A673 (cell line): Measurements from ENCODE around the gene MPDZ. TPM values are rescaled to one million over a fixed set of nuclear protein-coding genes. Genes with fewer than 3 reads are reported as not detected.

Source experiments
- BruUV-seq: library from RNA; stranded (reverse); fragments of 400-500 nt; replicated peaks from 2 replicates; lab custom pipeline; 2021; lab: Mats Ljungman, UMichigan
- CTCF ChIA-PET: fragments of 300-600 bp; sonication (Branson Sonifier 250); formaldehyde crosslinking; loops from one replicate; lab custom pipeline; 2022; ENCODE audit warnings: antibody characterized with exemption; lab: Charles Lee
- POLR2A ChIA-PET: fragments of 300-600 bp; sonication (Branson Sonifier 250); formaldehyde crosslinking; loops from one replicate; lab custom pipeline; 2022; ENCODE audit warnings: antibody characterized with exemption; ENCODE audit not compliant: low non-redundant PET; lab: Charles Lee
- DNase-seq: peaks from one replicate; pipeline ENCODE4 v3.0.0-alpha.2; 2015; ENCODE audit warnings: low spot score
- H3K27ac ChIP-seq: fragments of 200-600 bp; sonication (generic); 2 replicates; pipeline ENCODE4 v1.5.1; 2016; ENCODE audit warnings: mixed run types, low read depth, mild to moderate bottlenecking, mixed read lengths, antibody characterized with exemption, low read length; ENCODE audit not compliant: poor library complexity, severe bottlenecking
- H3K27me3 ChIP-seq: fragments of 200-600 bp; sonication (generic); replicated peaks from 2 replicates; pipeline ENCODE4 v1.6.1; 2017; ENCODE audit warnings: mixed run types, low read depth, mild to moderate bottlenecking, mixed read lengths, antibody characterized with exemption, low read length; ENCODE audit not compliant: insufficient read depth, poor library complexity
- H3K36me3 ChIP-seq: fragments of 200-600 bp; sonication (generic); 2 replicates; pipeline ENCODE4 v1.6.1; 2016; ENCODE audit warnings: mixed run types, mild to moderate bottlenecking, mixed read lengths, antibody characterized with exemption, low read length; ENCODE audit not compliant: insufficient read depth, poor library complexity, severe bottlenecking
- H3K4me1 ChIP-seq: fragments of 200-600 bp; sonication (generic); 2 replicates; pipeline ENCODE4 v1.6.1; 2017; ENCODE audit warnings: mixed run types, mild to moderate bottlenecking, mixed read lengths, antibody characterized with exemption, low read length; ENCODE audit not compliant: insufficient read depth, poor library complexity, severe bottlenecking
- H3K4me3 ChIP-seq: fragments of 200-600 bp; sonication (generic); 2 replicates; pipeline ENCODE4 v1.5.1; 2016; ENCODE audit warnings: low read depth, mixed run types, mild to moderate bottlenecking, mixed read lengths, low read length; ENCODE audit not compliant: poor library complexity, severe bottlenecking
- H3K9me3 ChIP-seq: fragments of 200-600 bp; sonication (generic); 2 replicates; pipeline ENCODE4 v1.6.1; 2016; ENCODE audit warnings: mixed run types, low read depth, mild to moderate bottlenecking, mixed read lengths, antibody characterized with exemption, low read length; ENCODE audit not compliant: poor library complexity, severe bottlenecking
- CTCF ChIP-seq: fragments of 300-800, 200-600 bp; sonication (generic); conservative IDR thresholded peaks from 2 replicates; pipeline ENCODE4 v1.5.1; 2017; ENCODE audit warnings: low read depth, mild to moderate bottlenecking, antibody characterized with exemption, low read length, moderate library complexity, mixed read lengths
- EZH2 ChIP-seq: fragments of 200-600 bp; sonication (generic); IDR thresholded peaks from 2 replicates; pipeline ENCODE4 v1.6.1; 2017; ENCODE audit warnings: borderline replicate concordance, low read depth, mild to moderate bottlenecking, mixed read lengths, antibody characterized with exemption, low read length; ENCODE audit not compliant: poor library complexity, severe bottlenecking
- intact Hi-C: fragments of 100-400 bp; cut with micrococcal nuclease; formaldehyde crosslinking; loops from one replicate; pipeline ENCODE4 v1.10.0; 2022; ENCODE audit not compliant: unreplicated experiment
- total RNA-seq: library from RNA; stranded (reverse); gene quantifications from 2 replicates; pipeline ENCODE4 v1.2.3, GENCODE V29; 2021

Gene MPDZ
- total RNA-seq, 1 experiment from 2014 or later, result 35.1 TPM

DNA sequence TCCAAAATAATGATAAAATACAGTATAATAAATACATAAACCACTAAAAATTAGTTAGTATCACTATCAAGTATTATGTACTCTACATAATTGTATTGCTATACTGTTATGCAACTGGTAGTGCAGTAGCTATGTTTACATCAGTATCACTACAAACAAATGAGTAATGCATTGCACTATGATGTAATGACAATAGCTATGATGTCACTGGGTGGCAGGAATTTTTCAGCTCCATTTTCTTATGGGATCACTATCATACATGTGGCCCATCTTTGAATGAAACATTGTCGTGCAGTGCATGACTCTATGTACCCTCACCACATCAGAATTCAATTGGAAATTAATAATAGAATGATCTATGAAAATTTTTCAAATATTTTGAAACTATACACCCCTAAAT, 201.3 kb downstream of the MPDZ start:
- intact Hi-C loops, result no loop called here
- Histone ChIP-seq H3K27ac (no peak overlapping the region), H3K4me3 (no peak overlapping the region), H3K36me3 (no peaks in the 10 kb centered on the region), H3K9me3 (no peaks in the 10 kb centered on the region), H3K27me3 (no peaks in the 10 kb centered on the region), H3K4me1 (no peaks in the 10 kb centered on the region)
- ChIA-PET CTCF (no interaction called here), POLR2A (no interaction called here)
- TF ChIP-seq CTCF, result no peak
- no TSS peak for BruUV-seq
- no peak for DNase-seq

DNA sequence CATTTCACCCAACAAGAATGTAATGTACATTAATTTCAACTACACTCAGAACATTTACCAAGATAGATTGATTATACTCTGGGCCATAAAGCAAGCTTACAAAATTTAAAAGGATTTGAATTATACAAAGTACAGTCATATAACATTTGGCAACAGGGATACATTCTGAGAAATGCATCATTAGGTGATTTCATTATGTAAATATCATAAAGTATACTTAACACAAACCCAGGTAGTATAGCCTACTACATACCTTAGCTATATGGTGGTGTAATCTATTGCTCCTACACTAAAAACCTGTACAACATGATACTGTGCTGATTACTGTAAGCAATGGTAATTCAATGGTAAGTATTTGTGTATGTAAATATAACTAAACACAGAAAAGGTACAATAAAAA, 202.9 kb downstream of the MPDZ start:
- ChIA-PET POLR2A (no interaction called here), CTCF (no interaction called here)
- intact Hi-C loops, result no loop called here
- Histone ChIP-seq H3K4me3 (no peak overlapping the region), H3K36me3 (no peaks in the 10 kb centered on the region), H3K9me3 (no peaks in the 10 kb centered on the region), H3K4me1 (no peaks in the 10 kb centered on the region), H3K27me3 (no peaks in the 10 kb centered on the region), H3K27ac (no peak overlapping the region)
- no peak for TF ChIP-seq EZH2
- no peak for TF ChIP-seq CTCF
- no TSS peak for BruUV-seq
- no peak for DNase-seq

DNA sequence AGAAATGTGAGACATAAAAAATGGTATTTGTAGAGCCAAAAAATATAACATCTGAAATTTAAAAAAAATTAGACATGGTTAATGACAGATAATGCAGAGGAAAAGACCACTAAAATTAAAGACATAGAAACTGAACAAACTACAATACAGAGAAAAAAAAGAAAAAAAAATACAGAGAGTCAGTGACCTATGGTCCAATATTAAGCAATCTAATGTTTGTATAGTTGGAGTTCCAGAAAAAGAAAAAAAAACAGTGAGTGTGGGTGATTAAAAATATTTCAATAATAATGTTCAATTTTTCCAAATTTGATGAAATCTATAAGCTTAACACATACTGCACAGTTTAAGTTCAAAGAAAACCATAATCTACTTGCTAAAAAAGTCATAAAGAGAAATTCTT, 207.6 kb downstream of the MPDZ start:
- Histone ChIP-seq H3K27ac (no peak overlapping the region), H3K4me1 (no peaks in the 10 kb centered on the region), H3K9me3 (no peaks in the 10 kb centered on the region), H3K27me3 (no peaks in the 10 kb centered on the region), H3K36me3 (no peaks in the 10 kb centered on the region), H3K4me3 (no peak overlapping the region)
- no peak for TF ChIP-seq EZH2
- no peak for TF ChIP-seq CTCF
- ChIA-PET POLR2A (no interaction called here), CTCF (no interaction called here)
- no peak for DNase-seq
- intact Hi-C loops, result no loop called here
- BruUV-seq, result no TSS peak
